NT2/D1 (cell line): ENCODE results near the gene ZDHHC18.
"Not testable (repeated sequence)": the region's sequence is repeated elsewhere in the genome, so short reads cannot be mapped to it uniquely, and the experiment has no call there.

Experiments used
- SUZ12 ChIP-seq: IDR thresholded peaks from 2 replicates; pipeline ENCODE4 v1.6.1; 2011; ENCODE audit not compliant: insufficient read length, insufficient read depth; ENCODE audit errors: extremely low read depth
- YY1 ChIP-seq: IDR thresholded peaks from 2 replicates; pipeline ENCODE4 v1.6.1; 2011; ENCODE audit not compliant: insufficient read length, insufficient read depth
- ZNF274 ChIP-seq: IDR thresholded peaks from 2 replicates; pipeline ENCODE4 v1.6.1; 2011; ENCODE audit warnings: mild to moderate bottlenecking, low read depth, low read length

DNA sequence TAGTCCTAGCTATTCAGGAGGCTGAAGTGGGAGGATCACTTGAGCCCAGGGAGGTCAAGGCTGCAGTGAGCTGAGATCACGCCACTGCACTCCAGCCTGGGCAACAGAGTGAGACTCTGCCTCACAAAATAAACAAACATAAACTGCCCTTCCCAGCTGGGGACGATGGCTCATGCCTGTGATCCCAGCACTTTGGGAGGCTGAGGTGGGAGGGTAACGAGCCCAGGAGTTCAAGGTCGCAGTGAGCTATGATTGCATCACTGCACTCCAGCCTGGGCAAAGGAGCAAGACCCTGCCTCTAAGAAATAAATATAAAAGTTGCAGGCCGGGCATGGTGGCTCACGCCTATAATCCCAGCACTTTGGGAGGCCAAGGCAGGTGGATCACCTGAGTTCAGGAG lies 55.1 kb downstream of the ZDHHC18 start:
- TF ChIP-seq SUZ12, YY1, ZNF274: not testable (repeated sequence)
